Uterus (tissue), 4 donors: Measurements from ENCODE around the gene OCIAD1. TPM values are rescaled to one million over a fixed set of nuclear protein-coding genes. Genes with fewer than 3 reads are reported as not detected.

ENCODE experiments used
- DNase-seq, 2 donors: peaks; one replicate each; pipeline ENCODE4 v3.0.0-alpha.2; 2019 to 2020
- H3K27ac ChIP-seq, 2 donors: fragments of 200-600 bp; sonication (generic); 1 replicate in 1 of 2; 2 replicates in 1 of 2; pipeline ENCODE4 v1.5.1; 2016 to 2018
- H3K27me3 ChIP-seq, 2 donors: fragments of 200-600 bp; sonication (generic); one replicate each; pipeline ENCODE4 v1.5.1; 2018 to 2019; ENCODE audit warnings: control low read depth in 1 of 2
- H3K36me3 ChIP-seq, 2 donors: fragments of 200-600 bp; sonication (generic); one replicate each; pipeline ENCODE4 v1.5.1; 2019; ENCODE audit warnings: control low read depth in 1 of 2
- H3K4me1 ChIP-seq, 2 donors: fragments of 200-600 bp; sonication (generic); one replicate each; pipeline ENCODE4 v1.5.1; 2018 to 2019; ENCODE audit warnings: control low read depth in 1 of 2
- H3K4me3 ChIP-seq, 2 donors: fragments of 200-600 bp; sonication (generic); 1 replicate in 1 of 2; 2 replicates in 1 of 2; pipeline ENCODE4 v1.5.1; 2018 to 2019; ENCODE audit warnings: mild to moderate bottlenecking in 1 of 2
- H3K9me3 ChIP-seq, 2 donors: fragments of 200-600 bp; sonication (generic); one replicate each; pipeline ENCODE4 v1.5.1; 2019; ENCODE audit warnings: control low read depth in 1 of 2
- CTCF ChIP-seq, 4 experiments: fragments of 200-600 bp in 2 of 4; fragments of 450-650 bp in 2 of 4; sonication (generic) in 2 of 4; IDR thresholded peaks; one replicate each; pipeline ENCODE4 v1.5.1; 2016 to 2019; ENCODE audit warnings: antibody characterized with exemption in 4 of 4, mild to moderate bottlenecking in 2 of 4, moderate library complexity in 1 of 4
- POLR2A ChIP-seq, 2 donors: fragments of 450-650 bp; IDR thresholded peaks; one replicate each; pipeline ENCODE4 v1.6.1; 2016; ENCODE audit warnings: antibody characterized with exemption in 2 of 2, mild to moderate bottlenecking in 1 of 2, moderate library complexity in 1 of 2
- intact Hi-C: fragments of 100-400 bp; cut with DNase I; formaldehyde crosslinking; loops from one replicate; pipeline ENCODE4 v1.15.1; 2023; ENCODE audit warnings: low total_unique reads
- total RNA-seq, 4 donors: library from RNA; depleted of rRNA in 3 of 4; stranded (reverse); fragments of >200 nt in 3 of 4; gene quantifications; one replicate each; pipeline versions ENCODE4 v1.1.0 to v1.2.4, GENCODE V29; 2014 to 2023
- donor health status: DM: yes; HTN: yes; CAD: no.

The OCIAD1 gene
- total RNA-seq, 4 donors from 2014 or later, result 127 to 683 (median 166) TPM

- intact Hi-C loops, result no loop called here
- DNase-seq, result no peak
- no peaks in the 10 kb centered on the region for H3K36me3 ChIP-seq
Observed at GRCh38 chr4:48904101-48904500, 73.2 kb downstream of the OCIAD1 start.

GRCh38 chr4:48904541-48905142 is 73.8 kb downstream of the OCIAD1 start:
- Histone ChIP-seq H3K27ac (no peak overlapping the region), H3K9me3 (no peaks in the 10 kb centered on the region), H3K4me1 (no peaks in the 10 kb centered on the region), H3K4me3 (no peak overlapping the region), H3K27me3 (no peaks in the 10 kb centered on the region), H3K36me3 (no peaks in the 10 kb centered on the region)
- intact Hi-C loops, result no loop called here
- no peak for TF ChIP-seq CTCF (IDR thresholded peaks at IDR 0.05)
- TF ChIP-seq POLR2A (IDR thresholded peaks at IDR 0.05), result no peak
- DNase-seq, result no peak

More at GRCh38 chr4:48904101-48904500, 73.2 kb downstream of the OCIAD1 start:
- no peak overlapping the region for H3K27ac ChIP-seq
- no peaks in the 10 kb centered on the region for H3K4me1 ChIP-seq
- H3K27me3 ChIP-seq, result no peaks in the 10 kb centered on the region
- no peak overlapping the region for H3K4me3 ChIP-seq
- TF ChIP-seq POLR2A (IDR thresholded peaks at IDR 0.05), result no peak
- TF ChIP-seq CTCF (IDR thresholded peaks at IDR 0.05), result no peak
- no peaks in the 10 kb centered on the region for H3K9me3 ChIP-seq

GRCh38 chr4:48905363-48906015 is 74.6 kb downstream of the OCIAD1 start:
- Histone ChIP-seq H3K27me3 (no peaks in the 10 kb centered on the region), H3K4me3 (no peak overlapping the region), H3K36me3 (no peaks in the 10 kb centered on the region), H3K4me1 (no peaks in the 10 kb centered on the region), H3K9me3 (no peaks in the 10 kb centered on the region), H3K27ac (no peak overlapping the region)
- intact Hi-C loops, result no loop called here
- no peak for DNase-seq
- TF ChIP-seq POLR2A (IDR thresholded peaks at IDR 0.05) (no peak), CTCF (IDR thresholded peaks at IDR 0.05) (no peak)

- H3K9me3 ChIP-seq, result no peaks in the 10 kb centered on the region
- H3K27ac ChIP-seq, result peak within 1 kb of the TSS in 1 of 2 donors; percentile 33
- intact Hi-C loops, result no loop called here
- H3K4me1 ChIP-seq, result no peaks in the 10 kb centered on the region
- TF ChIP-seq CTCF (IDR thresholded peaks at IDR 0.05) (peak in 2 of 4 experiments; percentile 9 to 11), POLR2A (IDR thresholded peaks at IDR 0.05) (peak in 1 of 2 donors; percentile 33)
- H3K36me3 ChIP-seq, result no peaks in the 10 kb centered on the region
- H3K27me3 ChIP-seq, result no peaks in the 10 kb centered on the region
- peak; percentile 30 to 49 for DNase-seq
- peak within 1 kb of the TSS; percentile 39 to 47 for H3K4me3 ChIP-seq
Observed at GRCh38 chr4:48906206-48907173, 75.6 kb downstream of the OCIAD1 start, which contains the start of gene OCIAD2. TSS of gene OCIAD2 (minus strand) at chr4:48906774. CDS start at chr4:48904549, 2,225 bp downstream.
